ENCODE results near the gene PET100. TPM values are rescaled to one million over a fixed set of nuclear protein-coding genes. Genes with fewer than 3 reads are reported as not detected.

PET100 gene
- total RNA-seq (100 to 1,000 TPM in 2 of 4 donors, 10 to 100 TPM in 2; 88.9 to 112 (median 101) TPM), polyA plus RNA-seq (10 to 100 TPM; 49.6 to 93.1 (median 49.7) TPM)
- long read RNA-seq, donor 1, transcript PET100-202 (4 exons, 719 nt), result major isoform, 22 of 26 reads
- long read RNA-seq, donor 1, partial matches to known transcripts, result 0 of 26 reads
- long read RNA-seq, donor 1, other reads (novel, unspliced or antisense), result 3 of 26 reads
- long read RNA-seq, donor 2, transcript PET100-202 (4 exons, 719 nt), result major isoform, 19 of 19 reads
- long read RNA-seq, donor 2, partial matches to known transcripts, result 0 of 19 reads
- long read RNA-seq, donor 2, other reads (novel, unspliced or antisense), result 0 of 19 reads

- Histone ChIP-seq H3K27ac (peak within 1 kb of the TSS; percentile 87), H3K4me1 (peaks cover 19% of the 10 kb centered on the region), H3K9me3 (no peaks in the 10 kb centered on the region), H3K27me3 (ENCODE audit: insufficient read depth in 3 of 3, low read length in 2 of 3) (peaks cover 0 to 3% (median 0%) of the 10 kb centered on the region in 3 donors), H3K36me3 (ENCODE audit: insufficient read depth in 1 of 2, low read depth in 1 of 2) (peaks cover 0 to 34% of the 10 kb centered on the region in 2 donors), H3K4me3 (peak within 1 kb of the TSS; percentile 100)
- 0 to 1% (median 0%) methylated on average over 40 of the region's 40 CpGs for WGBS, 3 donors
- intact Hi-C loops (cut with DNase I), result no loop called here
- ATAC-seq (peak; percentile 99 to 100 (median 99)), DNase-seq (peak; percentile 95 to 98)
- TF ChIP-seq CTCF (IDR thresholded peaks at IDR 0.05), result no peak
Observed at GRCh38 chr19:7629347-7630054, at the start of gene PET100, which contains the start of gene XAB2. PET100 (plus strand) TSS chr19:7629793; CDS start chr19:7629834, 41 bp downstream. XAB2 (minus strand) TSS chr19:7629545; CDS start chr19:7629527, 18 bp downstream.

- no peak overlapping the region for H3K27ac ChIP-seq
- no peak overlapping the region for H3K4me3 ChIP-seq
- TF ChIP-seq CTCF (IDR thresholded peaks at IDR 0.05), result no peak
- no peaks in the 10 kb centered on the region for H3K36me3 ChIP-seq (ENCODE audit: insufficient read depth in 1 of 2, low read depth in 1 of 2)
- intact Hi-C loops (cut with DNase I), result no loop called here
- peaks cover 0 to 4% (median 0%) of the 10 kb centered on the region in 3 donors for H3K27me3 ChIP-seq (ENCODE audit: insufficient read depth in 3 of 3, low read length in 2 of 3)
- no peaks in the 10 kb centered on the region for H3K4me1 ChIP-seq
- H3K9me3 ChIP-seq, result no peaks in the 10 kb centered on the region
- WGBS, 3 donors, result 48 to 57% (median 56%) methylated on average over 11 of the region's 11 CpGs
- no peak for DNase-seq
- no peak for ATAC-seq
Observed at GRCh38 chr19:7582446-7582845, 47.1 kb upstream of the PET100 start.

DNA sequence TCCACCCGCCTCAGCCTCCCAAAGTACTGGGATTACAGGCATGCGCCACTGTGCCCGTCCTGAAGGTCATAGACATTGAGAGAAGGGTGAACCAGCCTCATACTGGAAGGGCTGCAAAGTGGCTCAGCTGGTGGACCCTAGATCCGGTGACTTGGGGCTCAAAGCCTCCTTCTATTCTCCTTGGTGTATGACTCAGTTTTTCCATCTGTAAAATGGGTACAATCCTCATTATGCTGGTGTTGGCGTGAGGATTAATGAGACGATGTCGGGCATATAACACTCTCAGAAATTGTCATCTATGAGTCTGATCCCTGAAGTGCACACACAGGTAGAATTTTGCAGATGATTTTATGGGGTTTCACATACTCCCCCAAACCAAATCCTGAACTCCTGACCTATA lies 39.8 kb upstream of the PET100 start:
- no peak overlapping the region for H3K4me3 ChIP-seq
- H3K9me3 ChIP-seq, result no peaks in the 10 kb centered on the region
- H3K27ac ChIP-seq, result no peak overlapping the region
- H3K27me3 ChIP-seq (ENCODE audit: insufficient read depth in 3 of 3, low read length in 2 of 3), result peaks cover 0 to 41% (median 3%) of the 10 kb centered on the region in 3 donors
- DNase-seq, result no peak
- no peak for ATAC-seq
- no peaks in the 10 kb centered on the region for H3K4me1 ChIP-seq
- no peak for TF ChIP-seq CTCF (IDR thresholded peaks at IDR 0.05)
- intact Hi-C loops (cut with DNase I), result no loop called here
- 90% methylated on average over 7 of the region's 7 CpGs for WGBS, 3 donors
- H3K36me3 ChIP-seq (ENCODE audit: insufficient read depth in 1 of 2, low read depth in 1 of 2), result no peaks in the 10 kb centered on the region

GRCh38 chr19:7590256-7590655 lies 39.3 kb upstream of the PET100 start:
- H3K27me3 ChIP-seq (ENCODE audit: insufficient read depth in 3 of 3, low read length in 2 of 3), result peaks cover 0 to 45% (median 3%) of the 10 kb centered on the region in 3 donors

More at GRCh38 chr19:7590256-7590655, 39.3 kb upstream of the PET100 start:
- intact Hi-C loops (cut with DNase I), result no loop called here
- H3K4me1 ChIP-seq, result no peaks in the 10 kb centered on the region
- H3K4me3 ChIP-seq, result no peak overlapping the region
- H3K9me3 ChIP-seq, result no peaks in the 10 kb centered on the region
- 39 to 56% (median 53%) methylated on average over 7 to 8 of the region's 8 CpGs for WGBS, 3 donors
- H3K36me3 ChIP-seq (ENCODE audit: insufficient read depth in 1 of 2, low read depth in 1 of 2), result no peaks in the 10 kb centered on the region
- ATAC-seq (no peak), DNase-seq (no peak)
- TF ChIP-seq CTCF (IDR thresholded peaks at IDR 0.05), result no peak
- H3K27ac ChIP-seq, result no peak overlapping the region
